Loucy (cell line): ENCODE results near the gene ZNRF3.

Experiments
- EZH2phosphoT487 ChIP-seq: fragments of 200-600 bp; IDR thresholded peaks from 2 replicates; pipeline ENCODE4 v1.6.1; 2018; ENCODE audit warnings: antibody characterized with exemption, mild to moderate bottlenecking, moderate library complexity, borderline replicate concordance
- TF ChIP-seq, protein P1 (sequence below): fragments of 200-600 bp; sonication (generic); conservative IDR thresholded peaks from 2 replicates; pipeline ENCODE4 v1.5.1; 2014; ENCODE audit warnings: mild to moderate bottlenecking, antibody characterized with exemption, low read length

DNA sequence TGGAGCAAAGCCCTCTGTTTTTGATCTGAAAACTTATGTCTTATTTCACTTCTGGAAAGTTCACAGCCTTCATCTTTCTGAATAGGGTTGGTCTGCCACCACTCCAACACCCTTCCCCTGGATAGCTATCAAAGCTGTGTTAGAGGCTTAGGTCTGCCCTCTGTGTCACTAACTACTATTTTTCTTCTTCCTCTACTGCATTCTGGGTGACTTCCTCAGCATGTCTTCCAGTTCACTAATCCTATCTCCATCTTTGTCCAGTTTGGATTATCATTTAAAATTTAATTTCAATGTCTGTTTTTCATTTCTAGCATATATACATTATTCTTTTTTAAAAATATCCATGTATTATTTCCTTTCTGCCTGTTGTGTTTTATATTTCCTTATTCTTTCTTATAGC, 84.6 kb downstream of the ZNRF3 start:
- TF ChIP-seq, protein P1, sequence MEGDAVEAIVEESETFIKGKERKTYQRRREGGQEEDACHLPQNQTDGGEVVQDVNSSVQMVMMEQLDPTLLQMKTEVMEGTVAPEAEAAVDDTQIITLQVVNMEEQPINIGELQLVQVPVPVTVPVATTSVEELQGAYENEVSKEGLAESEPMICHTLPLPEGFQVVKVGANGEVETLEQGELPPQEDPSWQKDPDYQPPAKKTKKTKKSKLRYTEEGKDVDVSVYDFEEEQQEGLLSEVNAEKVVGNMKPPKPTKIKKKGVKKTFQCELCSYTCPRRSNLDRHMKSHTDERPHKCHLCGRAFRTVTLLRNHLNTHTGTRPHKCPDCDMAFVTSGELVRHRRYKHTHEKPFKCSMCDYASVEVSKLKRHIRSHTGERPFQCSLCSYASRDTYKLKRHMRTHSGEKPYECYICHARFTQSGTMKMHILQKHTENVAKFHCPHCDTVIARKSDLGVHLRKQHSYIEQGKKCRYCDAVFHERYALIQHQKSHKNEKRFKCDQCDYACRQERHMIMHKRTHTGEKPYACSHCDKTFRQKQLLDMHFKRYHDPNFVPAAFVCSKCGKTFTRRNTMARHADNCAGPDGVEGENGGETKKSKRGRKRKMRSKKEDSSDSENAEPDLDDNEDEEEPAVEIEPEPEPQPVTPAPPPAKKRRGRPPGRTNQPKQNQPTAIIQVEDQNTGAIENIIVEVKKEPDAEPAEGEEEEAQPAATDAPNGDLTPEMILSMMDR, result no peak
- TF ChIP-seq EZH2phosphoT487, result no peak
